Keratinocyte (primary cell): Measurements from ENCODE around the gene KIAA1755. TPM values are rescaled to one million over a fixed set of nuclear protein-coding genes. Genes with fewer than 3 reads are reported as not detected.

Experiments used
- DNase-seq: peaks from one replicate; pipeline ENCODE4 v3.0.0-alpha.2; 2011; ENCODE audit warnings: low read depth, missing footprints, low spot score
- FAIRE-seq: peaks from 2 replicates; lab custom pipeline; 2011; peaks lifted over from hg19 to GRCh38; lab: Jason Lieb, UNC
- H2AFZ ChIP-seq: 2 replicates; pipeline ENCODE4 v1.6.0; 2012; ENCODE audit warnings: low read length, control low read depth, inconsistent platforms; ENCODE audit not compliant: control insufficient read depth
- H3K27ac ChIP-seq: 2 replicates; pipeline ENCODE4 v1.5.1; 2011; ENCODE audit warnings: low read length; ENCODE audit not compliant: control insufficient read depth, insufficient read depth
- H3K27me3 ChIP-seq: 3 replicates; pipeline ENCODE4 v1.6.0; 2011; ENCODE audit warnings: low read length; ENCODE audit not compliant: control insufficient read depth, insufficient read depth; ENCODE audit errors: extremely low read depth
- H3K36me3 ChIP-seq, 2 experiments: 2 replicates in 1 of 2; 3 replicates in 1 of 2; pipeline ENCODE4 v1.5.1; 2011; ENCODE audit warnings: low read length in 2 of 2, mild to moderate bottlenecking in 1 of 2; ENCODE audit not compliant: control insufficient read depth in 2 of 2, insufficient read depth in 2 of 2; ENCODE audit errors: extremely low read depth in 1 of 2
- H3K4me1 ChIP-seq: 3 replicates; pipeline ENCODE4 v1.5.1; 2011; ENCODE audit warnings: low read length; ENCODE audit not compliant: control insufficient read depth, insufficient read depth; ENCODE audit errors: extremely low read depth
- H3K4me2 ChIP-seq: 3 replicates; pipeline ENCODE4 v1.6.0; 2011; ENCODE audit warnings: low read depth, low read length; ENCODE audit not compliant: control insufficient read depth, insufficient read depth; ENCODE audit errors: extremely low read depth
- H3K4me3 ChIP-seq, 3 experiments: fragments of 200-600 bp in 1 of 3; sonication (generic) in 1 of 3; 2 replicates in 2 of 3; 3 replicates in 1 of 3; pipeline ENCODE4 v1.5.1; 2011 to 2016; ENCODE audit warnings: low read length in 3 of 3, mild to moderate bottlenecking in 3 of 3, control low read depth in 2 of 3, inconsistent platforms in 1 of 3, low read depth in 1 of 3, mixed read lengths in 1 of 3, mixed run types in 1 of 3, moderate library complexity in 1 of 3; ENCODE audit not compliant: control insufficient read depth in 2 of 3, insufficient read depth in 2 of 3; ENCODE audit errors: extremely low read depth in 1 of 3
- H3K79me2 ChIP-seq: 2 replicates; pipeline ENCODE4 v1.6.0; 2012; ENCODE audit warnings: low read length; ENCODE audit not compliant: control insufficient read depth, insufficient read depth
- H3K9ac ChIP-seq: 3 replicates; pipeline ENCODE4 v1.6.0; 2011; ENCODE audit warnings: low read length; ENCODE audit not compliant: control insufficient read depth, insufficient read depth; ENCODE audit errors: extremely low read depth
- H3K9me1 ChIP-seq: 3 replicates; pipeline ENCODE4 v1.6.0; 2011; ENCODE audit warnings: low read length; ENCODE audit not compliant: control insufficient read depth, insufficient read depth; ENCODE audit errors: extremely low read depth
- H3K9me3 ChIP-seq: 2 replicates; pipeline ENCODE4 v1.5.1; 2012; ENCODE audit warnings: low read depth, low read length; ENCODE audit not compliant: control insufficient read depth
- H4K20me1 ChIP-seq: 3 replicates; pipeline ENCODE4 v1.6.0; 2011; ENCODE audit warnings: low read length; ENCODE audit not compliant: control insufficient read depth, insufficient read depth; ENCODE audit errors: extremely low read depth
- CTCF ChIP-seq, 3 experiments: IDR thresholded peaks in 1 of 3; conservative IDR thresholded peaks in 1 of 3; optimal IDR thresholded peaks in 1 of 3; 2 replicates in 2 of 3; 3 replicates in 1 of 3; pipeline versions ENCODE3 to v1.5.1; 2011; ENCODE audit warnings: low read length in 3 of 3, mild to moderate bottlenecking in 3 of 3, moderate library complexity in 2 of 3, control low read depth in 1 of 3, inconsistent platforms in 1 of 3; ENCODE audit not compliant: insufficient read depth in 2 of 3; ENCODE audit errors: extremely low read depth in 1 of 3
- EZH2 ChIP-seq: IDR thresholded peaks from one replicate; pipeline ENCODE4 v1.6.1; 2012; ENCODE audit warnings: inconsistent platforms, mild to moderate bottlenecking, low read length, moderate library complexity
- dilution Hi-C: fragments of 300-500 bp; cut with MboI; formaldehyde crosslinking; loops from one replicate; pipeline ENCODE4 v1.7.0; 2020; ENCODE audit warnings: low sequenced_read_pairs; ENCODE audit not compliant: extremely low pct_ligation_motif_present
- polyA plus RNA-seq, 5 experiments: library from polyadenylated mRNA; depleted of rRNA in 3 of 5; stranded (reverse) in 3 of 5; stranded (forward) in 1 of 5; unstranded in 1 of 5; fragments of >200 nt; gene quantifications; 1 replicate in 1 of 5; 2 replicates in 3 of 5; 3 replicates in 1 of 5; pipeline versions ENCODE4 v1.2.1 to v1.2.3, GENCODE V29; 2011 to 2012; ENCODE audit warnings: missing spikeins in 2 of 5, low read depth in 1 of 5, low replicate concordance in 1 of 5

The KIAA1755 gene
- polyA plus RNA-seq, 1 donor (not counting 4 experiments of a cell fraction or from before 2014, with no cell fraction given): not detected

- FAIRE-seq (no peak), DNase-seq (no peak)
- Histone ChIP-seq H4K20me1 (no peaks in the 10 kb centered on the region), H3K9ac (no peak overlapping the region), H3K4me2 (no peak overlapping the region), H3K9me3 (no peaks in the 10 kb centered on the region), H2AFZ (no peak overlapping the region), H3K9me1 (no peaks in the 10 kb centered on the region), H3K4me3 (no peak overlapping the region), H3K27me3 (no peaks in the 10 kb centered on the region), H3K27ac (no peak overlapping the region), H3K79me2 (no peaks in the 10 kb centered on the region), H3K4me1 (peaks cover 22% of the 10 kb centered on the region), H3K36me3 (no peaks in the 10 kb centered on the region)
- TF ChIP-seq EZH2 (no peak), CTCF (optimal IDR thresholded peaks at IDR 0.05 in 1 of 3, IDR thresholded peaks at IDR 0.05 in 1 of 3, conservative IDR thresholded peaks at IDR 0.05 in 1 of 3; ENCODE audit: extremely low read depth in 1 of 3, insufficient read depth in 2 of 3, low read length in 3 of 3) (no peak)
- dilution Hi-C loops: no loop called here
Observed at GRCh38 chr20:38179846-38180245, 80.7 kb downstream of the KIAA1755 start.

GRCh38 chr20:38178581-38178980, 82.0 kb downstream of the KIAA1755 start:
- Histone ChIP-seq H3K27ac (no peak overlapping the region), H3K36me3 (no peaks in the 10 kb centered on the region), H4K20me1 (no peaks in the 10 kb centered on the region), H3K27me3 (no peaks in the 10 kb centered on the region), H3K9me3 (no peaks in the 10 kb centered on the region), H3K4me1 (peaks cover 17% of the 10 kb centered on the region), H3K9ac (no peak overlapping the region), H3K4me3 (no peak overlapping the region), H3K9me1 (no peaks in the 10 kb centered on the region), H3K4me2 (no peak overlapping the region), H2AFZ (no peak overlapping the region), H3K79me2 (no peaks in the 10 kb centered on the region)
- dilution Hi-C loops: no loop called here
- no peak for TF ChIP-seq CTCF (optimal IDR thresholded peaks at IDR 0.05 in 1 of 3, IDR thresholded peaks at IDR 0.05 in 1 of 3, conservative IDR thresholded peaks at IDR 0.05 in 1 of 3; ENCODE audit: extremely low read depth in 1 of 3, insufficient read depth in 2 of 3, low read length in 3 of 3)
- DNase-seq: no peak
- no peak for FAIRE-seq
